A204.1 (cell line): ENCODE data around the gene AKAP13.

Experiments
- FAIRE-seq: peaks from 2 replicates; lab custom pipeline; 2012; peaks lifted over from hg19 to GRCh38; lab: Jason Lieb, UNC

AKAP13 gene

DNA sequence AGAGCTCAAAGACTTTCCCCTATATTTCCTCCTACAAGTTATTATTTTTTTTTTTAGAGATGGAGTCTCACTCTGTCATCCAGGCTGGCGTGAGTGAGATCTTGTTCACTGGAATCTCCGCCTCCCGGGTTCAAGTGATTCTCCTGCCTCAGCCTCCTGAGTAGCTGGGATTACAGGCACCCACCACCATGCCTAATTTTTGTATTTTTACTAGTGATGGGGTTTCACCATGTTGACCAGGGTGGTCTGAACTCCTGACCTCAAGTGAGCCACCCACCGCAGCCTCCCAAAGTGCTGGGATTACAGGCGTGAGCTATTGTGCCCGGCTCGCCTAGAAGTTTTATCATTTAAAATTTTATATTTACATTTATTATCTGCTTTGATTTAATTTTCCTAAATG is 5.9 kb downstream of the AKAP13 start:
- FAIRE-seq, result no peak

- no peak for FAIRE-seq
Measured at GRCh38 chr15:85388566-85389305, 8.3 kb downstream of the AKAP13 start.

DNA sequence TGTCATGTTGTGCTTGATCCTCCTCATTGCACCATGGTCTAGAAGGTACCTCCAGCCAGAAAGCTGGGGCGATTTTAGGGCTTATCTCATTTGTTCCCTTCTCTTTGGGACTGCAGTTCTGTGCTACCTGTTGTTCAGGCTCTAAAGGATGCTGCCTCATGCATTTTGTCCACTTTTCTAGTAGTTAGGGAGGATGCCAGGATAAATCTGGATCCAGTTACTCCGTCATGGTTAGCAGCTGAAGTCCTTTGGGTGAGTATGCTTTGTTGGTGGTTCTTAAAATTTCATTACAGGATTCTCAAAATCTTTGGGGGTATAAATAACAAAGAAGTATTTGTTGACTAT is 8.9 kb downstream of the AKAP13 start:
- FAIRE-seq, result no peak

- no peak for FAIRE-seq
Measured at GRCh38 chr15:85389772-85390171, 9.4 kb downstream of the AKAP13 start.

- FAIRE-seq, result no peak
Measured at GRCh38 chr15:85393210-85393609, 12.8 kb downstream of the AKAP13 start.

DNA sequence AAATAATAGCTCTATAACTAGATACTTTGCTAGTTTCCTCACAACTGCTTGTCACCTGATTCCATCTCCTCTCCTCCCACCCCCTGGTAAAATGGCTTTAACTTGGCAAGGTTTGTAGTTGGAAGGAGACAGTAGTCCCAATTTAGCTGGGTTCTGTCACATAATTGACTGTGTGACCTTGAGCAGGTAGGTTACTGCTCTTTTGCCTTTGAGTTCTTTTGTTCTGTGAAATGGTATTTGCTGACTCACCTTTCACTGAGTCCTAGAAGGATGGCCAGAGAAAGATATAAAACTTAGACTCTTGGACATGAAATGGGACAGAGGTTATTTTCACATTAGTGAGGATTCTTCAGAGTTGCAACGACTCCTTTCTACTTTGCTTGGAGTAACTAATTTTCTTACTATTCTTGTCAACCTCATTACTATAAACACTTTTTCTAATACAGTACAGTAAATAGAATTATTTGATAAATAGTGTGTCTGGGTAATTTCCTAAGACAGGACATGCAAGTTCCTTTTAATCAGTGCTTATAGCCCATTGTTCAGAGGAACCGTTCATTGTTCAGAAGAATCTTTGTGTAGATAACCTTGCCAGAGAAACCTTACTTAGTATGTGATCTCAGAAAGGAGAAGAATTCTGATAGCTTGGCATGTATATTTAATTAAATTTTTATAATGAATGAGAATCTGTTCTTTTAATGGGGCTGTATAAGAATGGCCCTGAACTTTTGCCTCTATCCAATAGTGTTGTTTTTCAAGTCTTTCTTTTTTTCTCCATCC is 14.3 kb downstream of the AKAP13 start:
- no peak for FAIRE-seq

DNA sequence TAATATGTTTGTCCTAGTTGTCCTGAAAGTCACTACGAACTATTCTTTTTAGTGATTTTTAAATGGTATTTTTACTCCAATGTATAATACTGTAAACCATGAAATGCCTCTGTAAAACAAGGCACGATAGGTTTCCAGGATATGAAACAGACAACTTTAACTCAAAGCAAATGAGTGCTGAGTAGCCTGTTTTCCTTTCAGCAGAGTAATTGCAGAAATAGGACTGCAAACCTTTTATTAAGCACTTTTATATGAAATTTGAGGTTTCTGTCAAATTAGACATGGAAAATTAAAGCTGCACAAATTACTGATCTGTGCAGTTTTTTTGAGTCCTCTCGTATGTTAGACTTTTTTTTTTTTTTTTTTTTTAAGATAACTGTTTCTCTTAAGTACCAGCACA is 16.2 kb downstream of the AKAP13 start:
- no peak for FAIRE-seq

- no peak for FAIRE-seq
Measured at GRCh38 chr15:85397151-85397550, 16.7 kb downstream of the AKAP13 start.

DNA sequence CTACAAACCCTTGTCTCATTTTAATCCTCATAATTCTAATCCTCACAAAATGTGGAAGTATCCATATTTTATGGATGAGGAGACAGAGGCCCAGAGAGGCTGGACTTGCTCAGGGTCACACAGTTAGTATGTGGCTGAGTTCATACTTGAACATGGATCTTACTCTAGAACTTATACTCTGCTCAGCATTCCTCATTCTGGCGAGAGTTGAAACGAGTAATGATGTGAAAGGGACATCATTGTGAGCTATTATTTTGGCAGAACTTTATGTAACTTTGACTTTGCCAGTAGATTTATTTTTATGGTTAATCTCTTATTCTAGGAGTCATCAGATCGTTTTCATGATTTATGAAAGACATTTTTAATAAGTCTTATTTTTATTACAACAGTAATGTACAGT is 17.5 kb downstream of the AKAP13 start:
- no peak for FAIRE-seq

- no peak for FAIRE-seq
Measured at GRCh38 chr15:85398822-85399221, 18.4 kb downstream of the AKAP13 start.

DNA sequence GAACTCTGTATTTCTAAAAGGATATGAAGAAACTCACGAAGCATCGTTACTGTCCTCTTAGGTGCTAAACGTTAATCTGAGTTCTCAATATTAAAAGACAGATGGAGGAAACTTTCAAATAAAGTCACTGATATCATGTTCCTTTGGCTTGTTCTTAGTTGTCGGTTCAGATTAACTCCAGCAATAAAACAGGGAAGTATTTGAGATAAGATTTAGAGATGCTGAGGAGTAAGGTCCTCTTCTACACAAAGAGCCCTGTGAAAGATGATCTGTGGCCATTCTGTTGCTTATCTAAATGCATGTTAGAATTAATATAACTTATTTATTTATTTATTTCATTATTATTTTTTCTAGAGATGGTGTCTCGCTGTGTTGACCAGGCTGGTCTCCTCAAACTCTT is 19.2 kb downstream of the AKAP13 start:
- FAIRE-seq, result no peak

- FAIRE-seq, result no peak
Measured at GRCh38 chr15:85400606-85401005, 20.2 kb downstream of the AKAP13 start.

- no peak for FAIRE-seq
Measured at GRCh38 chr15:85401108-85401774, 20.8 kb downstream of the AKAP13 start.

DNA sequence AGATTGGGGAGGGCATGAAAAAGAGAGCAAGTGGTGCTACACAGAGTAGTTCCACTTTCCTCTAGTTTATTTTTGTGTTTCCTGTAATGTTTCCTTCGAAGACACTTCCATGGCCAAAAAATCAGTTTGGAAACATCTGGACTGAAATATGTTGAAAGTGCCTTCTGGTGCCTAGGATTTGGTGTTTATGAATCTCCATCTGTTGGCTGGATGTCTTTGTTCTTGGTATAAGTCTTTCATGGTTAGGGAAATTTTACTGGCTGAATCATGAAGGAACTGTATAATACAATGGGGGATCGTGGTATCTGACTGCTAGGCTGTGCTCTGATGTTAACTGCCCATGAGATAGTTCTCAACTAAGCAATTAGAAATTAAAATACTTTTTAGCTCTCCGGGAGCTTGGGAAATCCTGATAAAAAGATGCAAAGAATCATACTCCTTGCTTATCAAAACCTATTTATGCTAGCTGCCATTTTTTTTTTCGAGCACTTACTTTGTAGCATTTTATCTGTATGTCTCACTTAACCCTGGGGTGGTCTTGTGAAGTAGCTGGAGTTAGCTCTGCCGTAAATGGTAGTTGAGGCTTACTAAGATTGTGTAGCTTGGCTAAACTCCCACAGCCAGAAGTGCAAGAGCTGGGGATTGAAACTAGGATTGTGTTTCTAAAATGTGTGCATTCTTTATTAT is 21.9 kb downstream of the AKAP13 start:
- FAIRE-seq, result no peak

GRCh38 chr15:85403745-85404144 is 23.3 kb downstream of the AKAP13 start:
- no peak for FAIRE-seq

DNA sequence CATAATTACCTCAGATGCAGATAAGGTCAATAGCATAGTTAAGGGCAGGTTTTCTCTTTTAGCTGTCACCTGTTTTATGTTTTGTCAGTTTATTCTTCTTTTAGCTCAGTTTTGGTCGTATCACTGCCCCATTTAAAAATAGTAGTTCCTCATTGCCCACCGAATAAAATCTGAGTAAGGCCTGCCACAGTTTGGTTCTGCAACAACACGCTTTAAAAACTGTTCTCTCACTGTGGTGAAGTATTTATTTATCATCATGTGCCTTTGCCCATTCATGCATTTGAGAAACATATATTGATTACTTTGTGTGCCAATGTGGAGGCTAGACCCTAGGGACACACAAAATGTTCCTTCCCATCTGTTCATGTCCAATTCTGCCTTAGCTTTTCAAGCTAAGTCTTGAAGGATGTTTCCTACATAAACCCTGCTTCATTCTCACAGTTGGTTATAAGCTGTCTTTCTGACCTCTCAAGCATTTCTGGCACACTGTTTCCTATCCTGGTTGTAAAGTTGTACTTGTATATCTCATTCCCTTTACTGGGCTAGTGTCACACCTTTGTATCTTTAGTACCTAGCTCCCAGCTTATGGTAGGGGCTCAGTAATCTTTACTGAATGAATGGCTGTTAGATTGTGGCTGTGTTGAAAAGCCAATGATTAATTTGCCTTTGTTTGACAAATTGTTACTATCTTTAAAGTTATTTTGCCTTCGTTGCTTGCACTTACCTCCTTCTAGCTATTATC is 23.9 kb downstream of the AKAP13 start:
- no peak for FAIRE-seq

DNA sequence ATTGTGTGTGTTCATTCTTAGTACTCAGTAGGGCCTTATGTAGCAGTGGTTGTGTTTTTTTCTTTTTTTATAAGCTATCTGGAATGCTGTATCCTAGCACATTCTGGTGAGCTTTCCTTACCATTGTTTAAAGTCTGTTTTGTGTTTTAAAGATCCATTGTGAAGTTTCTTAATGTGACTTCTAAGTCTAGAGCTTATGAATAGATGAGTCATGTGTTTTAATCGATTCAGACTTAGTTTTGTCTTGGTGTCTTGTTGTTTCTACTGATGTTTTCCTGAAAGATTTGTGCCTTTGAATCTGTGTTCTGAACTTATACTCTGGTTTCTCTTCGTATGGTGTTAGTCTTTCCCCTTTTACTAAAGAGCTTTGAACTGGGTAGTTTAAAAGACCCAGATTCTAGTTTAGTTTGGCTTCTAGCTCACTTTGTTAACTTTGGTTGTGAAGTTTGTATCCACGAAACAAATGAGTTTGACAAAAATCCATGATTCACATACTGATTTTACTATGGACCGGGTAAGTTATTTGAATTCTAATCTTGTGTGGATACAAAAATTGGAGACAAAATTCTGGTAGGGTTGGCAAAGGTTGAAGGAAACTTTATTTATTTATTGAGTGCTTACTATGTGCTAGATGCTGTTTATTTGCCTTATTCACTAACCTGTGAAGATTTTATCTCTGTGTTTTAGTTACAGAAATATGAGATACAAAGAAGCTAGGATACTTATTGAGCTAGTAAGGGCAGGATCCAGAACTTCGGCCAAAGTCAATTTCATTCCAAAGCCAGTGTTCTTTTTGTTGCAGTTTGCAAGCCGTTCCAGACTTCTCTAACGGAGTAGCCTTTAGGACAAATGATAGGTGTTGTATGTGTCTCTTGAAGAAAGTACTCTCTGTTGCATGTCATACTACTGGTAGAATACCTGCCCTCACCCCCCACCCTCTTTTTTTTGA is 24.8 kb downstream of the AKAP13 start:
- no peak for FAIRE-seq

DNA sequence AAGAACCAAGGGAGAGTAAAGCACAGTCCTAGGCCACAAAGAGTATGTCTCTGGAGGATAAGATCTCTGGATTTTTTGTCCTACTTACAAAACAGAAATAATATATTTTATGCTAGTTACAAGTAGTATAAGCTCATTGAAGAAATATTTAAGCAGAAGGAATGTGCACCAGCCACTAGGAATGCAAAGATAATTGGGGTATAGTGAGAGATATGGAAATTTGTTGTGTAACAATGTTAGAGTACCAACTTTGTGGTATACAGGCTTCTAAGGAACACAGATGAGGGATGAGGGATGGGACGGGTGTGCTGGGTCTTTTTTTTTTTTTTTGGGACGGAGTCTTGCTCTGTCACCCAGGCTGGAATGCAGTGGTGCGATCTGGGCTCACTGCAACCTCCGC is 26.5 kb downstream of the AKAP13 start:
- no peak for FAIRE-seq

GRCh38 chr15:85407421-85408269 is 27.2 kb downstream of the AKAP13 start:
- no peak for FAIRE-seq

DNA sequence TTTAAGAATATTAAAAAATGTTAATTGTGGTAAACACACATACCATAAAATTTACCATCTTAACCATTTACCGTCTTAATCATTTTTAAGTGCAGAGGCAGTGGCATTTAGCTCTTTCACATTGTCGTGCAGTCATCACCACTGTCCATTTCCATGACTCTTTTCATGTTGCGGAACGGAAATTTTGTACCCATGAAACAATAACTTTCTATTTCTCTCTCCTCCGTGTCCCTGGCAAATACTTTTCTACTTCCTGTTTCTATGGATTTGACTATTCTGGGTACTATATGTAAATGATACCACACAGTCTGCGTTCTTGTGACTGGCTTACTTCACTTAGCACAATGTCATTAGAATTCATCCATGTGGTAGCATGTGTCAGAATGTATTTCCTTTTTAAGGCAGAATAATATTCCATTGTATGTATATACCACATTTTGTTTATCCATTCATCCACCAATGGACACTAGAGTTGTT is 27.9 kb downstream of the AKAP13 start:
- no peak for FAIRE-seq
